Spleen (tissue), 11 donors: ENCODE results near the gene MBIP. TPM values are rescaled to one million over a fixed set of nuclear protein-coding genes. Genes with fewer than 3 reads are reported as not detected.
"Not testable (repeated sequence)": the region's sequence is repeated elsewhere in the genome, so short reads cannot be mapped to it uniquely, and the experiment has no call there.

Experiments
- DNase-seq: peaks from one replicate; pipeline ENCODE4 v3.0.0-alpha.2; 2020
- H3K27ac ChIP-seq, 8 donors: fragments of 200-600 bp; sonication (generic) in 7 of 8; 1 replicate in 4 of 8; 2 replicates in 4 of 8; pipeline versions ENCODE4 v1.5.0 to v1.8.0; 2016 to 2021; ENCODE audit warnings: inconsistent platforms in 4 of 8, mild to moderate bottlenecking in 4 of 8, moderate library complexity in 1 of 8
- H3K27me3 ChIP-seq, 7 donors: fragments of 200-600 bp; sonication (generic) in 6 of 7; replicated peaks in 1 of 7; 1 replicate in 4 of 7; 2 replicates in 3 of 7; pipeline versions ENCODE4 v1.5.0 to v1.8.0; 2016 to 2021; ENCODE audit warnings: inconsistent platforms in 3 of 7, mild to moderate bottlenecking in 1 of 7
- H3K36me3 ChIP-seq, 6 donors: fragments of 200-600 bp; sonication (generic) in 5 of 6; 1 replicate in 4 of 6; 2 replicates in 2 of 6; pipeline versions ENCODE4 v1.5.0 to v1.8.0; 2016 to 2021; ENCODE audit warnings: inconsistent platforms in 2 of 6
- H3K4me1 ChIP-seq, 6 donors: fragments of 200-600 bp; sonication (generic) in 5 of 6; 1 replicate in 3 of 6; 2 replicates in 3 of 6; pipeline versions ENCODE4 v1.5.0 to v1.8.0; 2016 to 2021; ENCODE audit warnings: inconsistent platforms in 3 of 6
- H3K4me3 ChIP-seq, 8 donors: fragments of 200-600 bp; sonication (generic) in 7 of 8; 1 replicate in 4 of 8; 2 replicates in 4 of 8; pipeline versions ENCODE4 v1.5.0 to v1.8.0; 2016 to 2021; ENCODE audit warnings: inconsistent platforms in 4 of 8, mild to moderate bottlenecking in 4 of 8, moderate library complexity in 2 of 8
- H3K9me3 ChIP-seq, 8 donors: fragments of 200-600 bp; sonication (generic) in 7 of 8; 1 replicate in 4 of 8; 2 replicates in 4 of 8; pipeline versions ENCODE4 v1.5.0 to v1.8.0; 2016 to 2021; ENCODE audit warnings: inconsistent platforms in 4 of 8
- POLR2A ChIP-seq, 3 donors: fragments of 450-650 bp; IDR thresholded peaks; one replicate each; pipeline ENCODE4 v1.5.1; 2017; ENCODE audit warnings: antibody characterized with exemption in 3 of 3, mild to moderate bottlenecking in 1 of 3
- POLR2AphosphoS5 ChIP-seq, 3 donors: sonication (generic); formaldehyde crosslinking; IDR thresholded peaks; one replicate each; pipeline ENCODE4 v1.5.1; 2017; ENCODE audit warnings: antibody characterized with exemption in 3 of 3
- WGBS, 5 donors: extraction: QIAGEN DNeasy Blood & Tissue Kit in 3 of 5; methylation state at CpG; one replicate each; pipeline versions ENCODE4 v1.1.5 to v1.1.7; 2013 to 2018; 5-methylcytosine and 5-hydroxymethylcytosine counted together
- intact Hi-C: fragments of 100-400 bp; cut with DNase I; formaldehyde crosslinking; loops from one replicate; pipeline ENCODE4 v1.15.0; 2023; ENCODE audit warnings: low total_unique reads
- polyA plus RNA-seq, 3 donors: library from polyadenylated mRNA; stranded (reverse); fragments of 200-250 nt; gene quantifications; one replicate each; pipeline ENCODE4 v1.2.1, GENCODE V29; 2013
- total RNA-seq, 7 donors: library from RNA; depleted of rRNA in 3 of 7; stranded (reverse); fragments of >200 nt in 3 of 7; fragmentation: NEBNext Ultra II Directional in 4 of 7; extraction: Animal tissue kit (Norgen Biotek cat#: 25700) in 4 of 7; gene quantifications; one replicate each; pipeline versions ENCODE4 v1.1.0 to v1.2.1, GENCODE V29; 2016 to 2021
- TF ChIP-seq, protein P1 (sequence below), 11 experiments: fragments of 200-600 bp in 7 of 11; fragments of 450-650 bp in 4 of 11; sonication (generic) in 4 of 11; IDR thresholded peaks in 8 of 11; conservative IDR thresholded peaks in 3 of 11; 1 replicate in 7 of 11; 2 replicates in 4 of 11; pipeline versions ENCODE4 v1.4.0 to v1.8.0; 2016 to 2021; ENCODE audit warnings: antibody characterized with exemption in 11 of 11, inconsistent platforms in 4 of 11, mild to moderate bottlenecking in 1 of 11
- donor health status: healthy with polysubstance abuse.
- donor health status: DM: no; HTN: no; CAD: no; lungs with moderate emphysema.
- donor health status: DM: no; HTN: no; CAD: no.
- donor health status: Bipolar disorder and iron deficiency.
- donor health status: healthy.
- donor health status: DM: no; HTN: no; CAD: no.
- donor health status: DM: yes; HTN: yes; CAD: no.

The MBIP gene
- total and polyA plus RNA-seq, 10 donors = 13.2 to 23.8 (median 15.5) TPM

GRCh38 chr14:36346052-36346451 lies 25.6 kb upstream of the MBIP start:
- intact Hi-C loops = no loop called here
- H3K27ac ChIP-seq = no peak overlapping the region
- no peak for DNase-seq
- 43 to 88% (median 66%) methylated on average over 2 of the region's 2 CpGs for WGBS, 5 donors
- H3K4me1 ChIP-seq = no peaks in the 10 kb centered on the region
- H3K9me3 ChIP-seq = no peaks in the 10 kb centered on the region
- H3K36me3 ChIP-seq = no peaks in the 10 kb centered on the region
- peaks cover 0 to 7% (median 0%) of the 10 kb centered on the region in 7 donors for H3K27me3 ChIP-seq
- H3K4me3 ChIP-seq = no peak overlapping the region
- TF ChIP-seq, protein P1, sequence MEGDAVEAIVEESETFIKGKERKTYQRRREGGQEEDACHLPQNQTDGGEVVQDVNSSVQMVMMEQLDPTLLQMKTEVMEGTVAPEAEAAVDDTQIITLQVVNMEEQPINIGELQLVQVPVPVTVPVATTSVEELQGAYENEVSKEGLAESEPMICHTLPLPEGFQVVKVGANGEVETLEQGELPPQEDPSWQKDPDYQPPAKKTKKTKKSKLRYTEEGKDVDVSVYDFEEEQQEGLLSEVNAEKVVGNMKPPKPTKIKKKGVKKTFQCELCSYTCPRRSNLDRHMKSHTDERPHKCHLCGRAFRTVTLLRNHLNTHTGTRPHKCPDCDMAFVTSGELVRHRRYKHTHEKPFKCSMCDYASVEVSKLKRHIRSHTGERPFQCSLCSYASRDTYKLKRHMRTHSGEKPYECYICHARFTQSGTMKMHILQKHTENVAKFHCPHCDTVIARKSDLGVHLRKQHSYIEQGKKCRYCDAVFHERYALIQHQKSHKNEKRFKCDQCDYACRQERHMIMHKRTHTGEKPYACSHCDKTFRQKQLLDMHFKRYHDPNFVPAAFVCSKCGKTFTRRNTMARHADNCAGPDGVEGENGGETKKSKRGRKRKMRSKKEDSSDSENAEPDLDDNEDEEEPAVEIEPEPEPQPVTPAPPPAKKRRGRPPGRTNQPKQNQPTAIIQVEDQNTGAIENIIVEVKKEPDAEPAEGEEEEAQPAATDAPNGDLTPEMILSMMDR (IDR thresholded peaks at IDR 0.05 in 8 of 11, conservative IDR thresholded peaks at IDR 0.05 in 3 of 11) = no peak
- TF ChIP-seq POLR2A (IDR thresholded peaks at IDR 0.05) (no peak), POLR2AphosphoS5 (IDR thresholded peaks at IDR 0.05) (no peak)

GRCh38 chr14:36344211-36344610 lies 23.8 kb upstream of the MBIP start:
- Histone ChIP-seq H3K4me3 (no peak overlapping the region), H3K36me3 (no peaks in the 10 kb centered on the region), H3K27ac (no peak overlapping the region), H3K9me3 (no peaks in the 10 kb centered on the region), H3K27me3 (peaks cover 0 to 3% (median 0%) of the 10 kb centered on the region in 7 donors), H3K4me1 (no peaks in the 10 kb centered on the region)
- intact Hi-C loops = no loop called here
- no peak for DNase-seq
- 38 to 88% (median 69%) methylated on average over 2 of the region's 2 CpGs for WGBS, 5 donors
- TF ChIP-seq POLR2AphosphoS5 (IDR thresholded peaks at IDR 0.05) (no peak), POLR2A (IDR thresholded peaks at IDR 0.05) (no peak)
- TF ChIP-seq, protein P1 (IDR thresholded peaks at IDR 0.05 in 8 of 11, conservative IDR thresholded peaks at IDR 0.05 in 3 of 11) = no peak

- intact Hi-C loops, H3K36me3 ChIP-seq, H3K4me1 ChIP-seq, H3K9me3 ChIP-seq, DNase-seq, H3K27ac ChIP-seq, H3K4me3 ChIP-seq, H3K27me3 ChIP-seq: not testable (repeated sequence)
- 73 to 85% (median 78%) methylated on average over 5 of the region's 5 CpGs for WGBS, 5 donors
These were observed 21.4 kb upstream of the MBIP start for GRCh38 chr14:36341811-36342210.

GRCh38 chr14:36340276-36340890 lies 19.9 kb upstream of the MBIP start:
- Histone ChIP-seq H3K9me3 (no peaks in the 10 kb centered on the region), H3K36me3 (no peaks in the 10 kb centered on the region), H3K4me3 (no peak overlapping the region), H3K27me3 (peaks cover 0 to 10% (median 0%) of the 10 kb centered on the region in 7 donors), H3K27ac (no peak overlapping the region), H3K4me1 (no peaks in the 10 kb centered on the region)
- intact Hi-C loops = no loop called here
- TF ChIP-seq POLR2AphosphoS5 (IDR thresholded peaks at IDR 0.05) = no peak
- TF ChIP-seq POLR2A (IDR thresholded peaks at IDR 0.05) = no peak
- TF ChIP-seq, protein P1 (IDR thresholded peaks at IDR 0.05 in 8 of 11, conservative IDR thresholded peaks at IDR 0.05 in 3 of 11) = no peak
- DNase-seq = no peak

DNA sequence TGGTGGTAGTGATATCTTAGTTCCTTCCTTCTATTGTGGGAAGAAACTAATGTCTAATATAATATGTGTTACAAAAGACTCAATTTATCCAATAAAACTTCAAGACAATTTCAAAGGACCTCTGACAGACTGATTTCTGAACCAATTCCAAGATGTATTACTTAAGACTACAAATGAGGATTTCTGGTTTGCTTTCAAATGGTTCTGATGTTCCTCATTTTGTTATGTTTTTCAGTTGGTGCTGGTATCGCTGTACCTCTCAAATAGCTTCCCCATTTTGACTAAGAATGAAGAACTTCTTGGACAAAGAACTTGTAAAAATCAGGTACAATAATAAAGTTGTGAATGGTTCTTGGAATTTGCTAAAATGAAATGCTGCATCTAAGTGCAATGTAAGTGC lies 19.4 kb upstream of the MBIP start:
- no peak for TF ChIP-seq POLR2A (IDR thresholded peaks at IDR 0.05)
- TF ChIP-seq, protein P1 (IDR thresholded peaks at IDR 0.05 in 8 of 11, conservative IDR thresholded peaks at IDR 0.05 in 3 of 11) = no peak
- no peak for TF ChIP-seq POLR2AphosphoS5 (IDR thresholded peaks at IDR 0.05)
- H3K27me3 ChIP-seq = peaks cover 0 to 10% (median 0%) of the 10 kb centered on the region in 7 donors
- WGBS, 5 donors = 12 to 38% (median 24%) methylated on average over 1 of the region's 1 CpG
- H3K36me3 ChIP-seq = no peaks in the 10 kb centered on the region
- intact Hi-C loops = no loop called here
- no peak overlapping the region for H3K4me3 ChIP-seq
- DNase-seq = no peak
- H3K4me1 ChIP-seq = no peaks in the 10 kb centered on the region
- H3K9me3 ChIP-seq = no peaks in the 10 kb centered on the region
- H3K27ac ChIP-seq = no peak overlapping the region
